ENCODE measurements around the gene SMYD5. TPM values are rescaled to one million over a fixed set of nuclear protein-coding genes. Genes with fewer than 3 reads are reported as not detected.

The SMYD5 gene
- total RNA-seq, 4 donors from 2014 or later = 13.8 to 32.4 (median 18.7) TPM

DNA sequence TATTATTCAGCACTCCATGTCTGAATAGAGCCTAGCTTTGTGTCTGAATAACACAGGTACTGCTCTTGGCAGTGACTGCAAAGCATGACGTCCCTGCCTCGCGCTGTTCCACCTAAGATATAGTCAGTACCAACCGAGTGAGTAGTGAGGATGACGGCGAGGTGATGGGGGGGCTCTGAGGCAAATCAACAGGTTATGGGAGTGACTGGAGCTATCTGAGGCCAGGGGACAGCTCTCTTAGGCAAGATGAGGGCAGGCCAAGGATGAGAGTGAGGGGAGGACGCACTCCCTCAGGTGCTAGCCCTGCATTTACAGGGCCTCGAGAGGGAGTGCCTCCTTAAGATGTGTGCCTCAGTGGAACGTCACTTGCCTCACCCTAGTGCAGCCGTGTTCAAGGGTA is 39.8 kb upstream of the SMYD5 start:
- WGBS, 2 donors = 94 to 95% methylated on average over 10 of the region's 10 CpGs
- Histone ChIP-seq H3K27me3 (peaks cover 0 to 16% of the 10 kb centered on the region in 2 donors), H3K9me3 (no peaks in the 10 kb centered on the region), H3K36me3 (no peaks in the 10 kb centered on the region), H3K4me1 (peaks cover 0 to 27% (median 16%) of the 10 kb centered on the region in 4 donors), H3K4me3 (no peak overlapping the region), H3K27ac (no peak overlapping the region)
- no peak for DNase-seq (ENCODE audit: low spot score in 2 of 2)
- TF ChIP-seq POLR2A (IDR thresholded peaks at IDR 0.05) (no peak), EP300 (IDR thresholded peaks at IDR 0.05) (no peak)
- TF ChIP-seq, protein P1, sequence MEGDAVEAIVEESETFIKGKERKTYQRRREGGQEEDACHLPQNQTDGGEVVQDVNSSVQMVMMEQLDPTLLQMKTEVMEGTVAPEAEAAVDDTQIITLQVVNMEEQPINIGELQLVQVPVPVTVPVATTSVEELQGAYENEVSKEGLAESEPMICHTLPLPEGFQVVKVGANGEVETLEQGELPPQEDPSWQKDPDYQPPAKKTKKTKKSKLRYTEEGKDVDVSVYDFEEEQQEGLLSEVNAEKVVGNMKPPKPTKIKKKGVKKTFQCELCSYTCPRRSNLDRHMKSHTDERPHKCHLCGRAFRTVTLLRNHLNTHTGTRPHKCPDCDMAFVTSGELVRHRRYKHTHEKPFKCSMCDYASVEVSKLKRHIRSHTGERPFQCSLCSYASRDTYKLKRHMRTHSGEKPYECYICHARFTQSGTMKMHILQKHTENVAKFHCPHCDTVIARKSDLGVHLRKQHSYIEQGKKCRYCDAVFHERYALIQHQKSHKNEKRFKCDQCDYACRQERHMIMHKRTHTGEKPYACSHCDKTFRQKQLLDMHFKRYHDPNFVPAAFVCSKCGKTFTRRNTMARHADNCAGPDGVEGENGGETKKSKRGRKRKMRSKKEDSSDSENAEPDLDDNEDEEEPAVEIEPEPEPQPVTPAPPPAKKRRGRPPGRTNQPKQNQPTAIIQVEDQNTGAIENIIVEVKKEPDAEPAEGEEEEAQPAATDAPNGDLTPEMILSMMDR (IDR thresholded peaks at IDR 0.05) = no peak

DNA sequence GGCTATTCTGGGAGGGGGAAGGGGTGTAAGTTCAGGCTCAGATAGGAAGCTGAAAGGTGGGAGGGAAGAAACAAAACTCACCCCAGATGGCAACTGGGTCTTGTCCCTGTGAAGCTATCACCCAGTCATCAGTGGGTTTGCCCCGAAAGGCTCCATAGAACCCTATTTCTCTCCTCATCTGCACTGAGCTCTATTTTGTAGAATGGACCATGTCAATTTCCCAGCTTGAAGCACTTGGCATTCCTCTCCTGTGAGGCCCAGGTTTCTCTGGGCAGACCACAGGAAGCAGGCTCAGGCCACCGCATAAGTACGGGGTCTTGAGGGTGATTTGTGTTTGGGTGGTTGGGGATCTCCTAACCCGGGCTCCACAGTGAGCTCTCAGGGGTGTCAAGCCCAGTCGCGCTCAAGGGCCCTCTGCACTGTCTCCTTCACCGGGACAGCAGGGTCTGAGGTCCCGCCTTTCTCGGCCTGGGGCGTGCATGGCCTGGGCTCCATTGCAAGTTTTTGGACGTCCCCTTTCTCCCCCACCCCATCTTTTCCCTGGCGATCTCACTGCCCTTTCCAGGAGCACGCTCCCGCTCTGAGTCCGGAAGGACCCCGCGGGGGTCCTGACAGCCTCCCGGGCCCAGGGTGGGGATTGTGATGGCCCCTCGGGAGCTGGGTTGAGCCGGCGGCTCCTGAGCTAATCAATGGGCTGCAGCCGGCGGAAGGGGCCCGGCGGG is 38.9 kb upstream of the SMYD5 start:
- DNase-seq (ENCODE audit: low spot score in 2 of 2) = no peak
- Histone ChIP-seq H3K4me3 (peak overlapping the region; percentile 12 to 68 (median 55)), H3K36me3 (no peaks in the 10 kb centered on the region), H3K9me3 (no peaks in the 10 kb centered on the region), H3K27ac (peak overlapping the region in 1 of 4 donors; percentile 92), H3K4me1 (peaks cover 0 to 27% (median 16%) of the 10 kb centered on the region in 4 donors), H3K27me3 (peaks cover 0 to 25% of the 10 kb centered on the region in 2 donors)
- 26 to 35% methylated on average over 15 to 17 of the region's 25 CpGs for WGBS, 2 donors
- TF ChIP-seq, protein P1 (IDR thresholded peaks at IDR 0.05) = no peak
- TF ChIP-seq EP300 (IDR thresholded peaks at IDR 0.05) (no peak), POLR2A (IDR thresholded peaks at IDR 0.05) (no peak)

DNA sequence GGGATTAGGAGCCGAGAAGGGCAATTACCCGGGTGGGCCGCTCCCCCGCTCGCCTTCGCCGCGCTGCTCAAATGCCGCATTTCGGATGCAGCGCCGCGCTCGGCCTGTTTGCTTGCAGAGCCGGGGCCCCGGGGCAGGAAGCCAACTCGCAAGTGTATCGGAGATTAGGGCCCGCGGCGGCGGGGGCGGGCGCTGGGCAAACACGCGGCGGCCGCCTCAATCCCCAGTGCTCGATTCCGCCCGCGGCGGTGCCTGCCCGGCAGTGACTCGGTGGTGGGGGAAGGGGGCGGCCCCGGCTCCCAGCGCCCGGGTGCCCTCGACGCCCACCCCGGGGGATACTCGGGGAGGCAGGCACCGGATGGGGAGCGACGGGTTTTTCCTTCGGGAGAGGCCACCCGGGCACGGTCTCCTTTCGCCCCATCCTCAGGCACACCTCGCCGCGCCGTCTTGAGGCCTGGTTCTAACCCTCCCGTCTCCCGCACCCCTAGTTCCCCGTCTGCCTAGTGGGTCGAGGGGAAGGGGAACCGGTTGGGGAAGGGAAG is 38.3 kb upstream of the SMYD5 start:
- TF ChIP-seq, protein P1 (IDR thresholded peaks at IDR 0.05) = no peak
- no peak for TF ChIP-seq POLR2A (IDR thresholded peaks at IDR 0.05)
- TF ChIP-seq EP300 (IDR thresholded peaks at IDR 0.05) = peak in 1 of 2 donors; percentile 6
- Histone ChIP-seq H3K4me3 (peak overlapping the region; percentile 12 to 68 (median 55)), H3K36me3 (no peaks in the 10 kb centered on the region), H3K27me3 (peaks cover 0 to 29% of the 10 kb centered on the region in 2 donors), H3K4me1 (peaks cover 0 to 27% (median 16%) of the 10 kb centered on the region in 4 donors), H3K9me3 (no peaks in the 10 kb centered on the region), H3K27ac (peak overlapping the region in 2 of 4 donors; percentile 84 to 92)
- WGBS, 2 donors = 1 to 2% methylated on average over 12 to 38 of the region's 59 CpGs
- peak; percentile 43 to 64 for DNase-seq (ENCODE audit: low spot score in 2 of 2)

DNA sequence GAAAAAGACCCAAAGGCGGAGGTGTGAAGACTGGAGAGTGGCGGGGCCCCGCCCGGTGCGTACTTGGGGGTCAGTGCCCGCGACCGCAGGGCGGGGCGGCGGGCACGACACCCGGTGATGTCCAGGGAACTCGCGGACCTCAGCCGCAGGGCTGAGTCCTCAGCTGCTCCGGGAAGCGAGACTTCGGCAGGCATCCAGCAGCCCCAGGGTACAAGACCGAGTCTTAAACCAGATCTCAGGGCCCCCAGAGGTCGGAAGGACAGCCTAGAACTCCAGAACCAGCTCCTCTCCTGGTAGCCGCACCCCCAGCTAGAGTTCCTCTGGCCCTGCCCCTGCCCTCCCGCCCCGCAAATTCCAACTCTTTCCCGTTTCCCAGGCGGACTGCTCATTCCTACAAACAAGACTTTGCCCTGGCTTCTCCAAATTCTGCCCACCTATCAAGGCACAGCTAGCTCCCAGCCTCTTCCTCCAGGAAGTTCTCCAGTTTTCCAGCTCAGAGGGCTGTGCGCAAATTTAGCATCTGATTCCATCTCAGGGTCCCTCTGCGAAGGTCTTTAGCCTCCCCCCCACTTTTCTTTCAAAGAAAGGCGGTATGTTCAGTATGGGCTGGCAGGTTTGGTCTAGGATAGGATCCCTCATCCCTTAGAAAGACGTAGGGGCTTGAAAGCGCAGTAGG is 37.7 kb upstream of the SMYD5 start:
- Histone ChIP-seq H3K4me3 (peak overlapping the region; percentile 49 to 68 (median 55)), H3K9me3 (no peaks in the 10 kb centered on the region), H3K27ac (peak overlapping the region in 3 of 4 donors; percentile 55 to 92 (median 84)), H3K27me3 (peaks cover 0 to 29% of the 10 kb centered on the region in 2 donors), H3K36me3 (no peaks in the 10 kb centered on the region), H3K4me1 (peaks cover 0 to 27% (median 16%) of the 10 kb centered on the region in 4 donors)
- TF ChIP-seq, protein P1 (IDR thresholded peaks at IDR 0.05) = no peak
- TF ChIP-seq EP300 (IDR thresholded peaks at IDR 0.05) = no peak
- no peak for TF ChIP-seq POLR2A (IDR thresholded peaks at IDR 0.05)
- 5 to 6% methylated on average over 30 to 31 of the region's 31 CpGs for WGBS, 2 donors
- DNase-seq (ENCODE audit: low spot score in 2 of 2) = no peak
